GM12878 (cell line): ENCODE measurements around the gene ETV3L. TPM values are rescaled to one million over a fixed set of nuclear protein-coding genes. Genes with fewer than 3 reads are reported as not detected.

Experiments
- ATAC-seq: fragments of 200-7000 bp; cut with Tn5 transposase; 3 replicates; pipeline ENCODE4 v1.9.1; 2020; ENCODE audit warnings: mild to moderate bottlenecking, moderate library complexity
- BruUV-seq: library from RNA; stranded (reverse); fragments of 400-500 nt; replicated peaks from 2 replicates; lab custom pipeline; 2021; lab: Mats Ljungman, UMichigan
- CTCF ChIA-PET: fragments of 300-600 bp; sonication (Branson Sonifier 250); formaldehyde crosslinking; extraction: SDS; loops from one replicate; lab custom pipeline; 2021; ENCODE audit warnings: inconsistent platforms; lab: Yijun Ruan, JAX
- POLR2A ChIA-PET: fragments of 350-600 bp; formaldehyde crosslinking; extraction: SDS; loops from one replicate; lab custom pipeline; 2021; ENCODE audit warnings: inconsistent platforms; lab: Charles Lee
- RAD21 ChIA-PET: fragments of 300-600 bp; sonication (Branson Sonifier 250); formaldehyde crosslinking; loops from one replicate; lab custom pipeline; 2023; ENCODE audit warnings: antibody characterized with exemption; ENCODE audit not compliant: unreplicated experiment; lab: Charles Lee
- SMC1A ChIA-PET: fragments of 300-600 bp; sonication (Branson Sonifier 250); formaldehyde crosslinking; loops from one replicate; lab custom pipeline; 2023; ENCODE audit not compliant: unreplicated experiment, uncharacterized antibody; lab: Charles Lee
- DNase-seq: peaks from one replicate; pipeline ENCODE4 v3.0.0-alpha.2; 2011; ENCODE audit warnings: low read depth, low spot score
- FAIRE-seq: peaks from 3 replicates; lab custom pipeline; 2011; peaks lifted over from hg19 to GRCh38; lab: Jason Lieb, UNC
- H2AFZ ChIP-seq: 2 replicates; pipeline ENCODE4 v1.6.0; 2011; ENCODE audit warnings: low read depth, low read length, control low read depth; ENCODE audit not compliant: control insufficient read depth
- H3K27ac ChIP-seq: 2 replicates; pipeline ENCODE4 v1.5.1; 2011; ENCODE audit warnings: control low read depth; ENCODE audit not compliant: control insufficient read depth, insufficient read depth
- H3K27me3 ChIP-seq, 2 experiments: replicated peaks in 1 of 2; 2 replicates each; pipeline versions ENCODE4 v1.6.0 to v1.6.1; 2011; ENCODE audit warnings: low read length in 1 of 2; ENCODE audit not compliant: control insufficient read depth in 2 of 2, insufficient read depth in 2 of 2
- H3K36me3 ChIP-seq, 2 experiments: 2 replicates each; pipeline ENCODE4 v1.5.1; 2011; ENCODE audit warnings: low read length in 1 of 2; ENCODE audit not compliant: control insufficient read depth in 2 of 2, insufficient read depth in 2 of 2
- H3K4me1 ChIP-seq: 2 replicates; pipeline ENCODE4 v1.6.1; 2011; ENCODE audit warnings: mild to moderate bottlenecking, low read length, moderate library complexity, mixed read lengths; ENCODE audit not compliant: control insufficient read depth, insufficient read depth
- H3K4me2 ChIP-seq: 2 replicates; pipeline ENCODE4 v1.6.0; 2011; ENCODE audit warnings: control low read depth; ENCODE audit not compliant: control insufficient read depth, insufficient read depth
- H3K4me3 ChIP-seq: fragments of 200-600 bp; sonication (generic); 2 replicates; pipeline ENCODE4 v1.5.1; 2016
- H3K79me2 ChIP-seq: 2 replicates; pipeline ENCODE4 v1.6.0; 2011; ENCODE audit warnings: low read length; ENCODE audit not compliant: control insufficient read depth, insufficient read depth
- H3K9ac ChIP-seq: 2 replicates; pipeline ENCODE4 v1.8.0; 2011; ENCODE audit warnings: low read length, control low read depth, mixed read lengths; ENCODE audit not compliant: control insufficient read depth, insufficient read depth
- H3K9me3 ChIP-seq: replicated peaks from 3 replicates; pipeline ENCODE4 v1.5.1; 2011; ENCODE audit warnings: mild to moderate bottlenecking, low read length; ENCODE audit not compliant: control insufficient read depth, insufficient read depth
- H4K20me1 ChIP-seq: 2 replicates; pipeline ENCODE4 v1.6.0; 2011; ENCODE audit not compliant: control insufficient read depth, insufficient read depth
- BCLAF1 ChIP-seq: fragments of 450-650 bp; IDR thresholded peaks from 2 replicates; pipeline ENCODE4 v1.6.1; 2017; ENCODE audit warnings: antibody characterized with exemption, mild to moderate bottlenecking, moderate library complexity
- CEBPZ ChIP-seq: fragments of 150-350 bp; IDR thresholded peaks from 2 replicates; pipeline ENCODE4 v1.6.1; 2016; ENCODE audit warnings: low read depth, low read length
- EED ChIP-seq: sonication (generic); IDR thresholded peaks from 2 replicates; pipeline ENCODE4 v1.6.1; 2016; ENCODE audit warnings: antibody characterized with exemption, low read depth
- MEF2B ChIP-seq: fragments of 450-650 bp; IDR thresholded peaks from 2 replicates; pipeline ENCODE4 v1.6.1; 2018; ENCODE audit warnings: mild to moderate bottlenecking, moderate library complexity; ENCODE audit not compliant: partially characterized antibody, poor library complexity, severe bottlenecking
- PRDM15 ChIP-seq: fragments of 450-650 bp; formaldehyde crosslinking; IDR thresholded peaks from 2 replicates; pipeline ENCODE4 v1.4.0; 2020; ENCODE audit warnings: mild to moderate bottlenecking, moderate library complexity
- SRF ChIP-seq, 2 experiments: IDR thresholded peaks; 2 replicates each; pipeline ENCODE4 v1.6.1; 2011; ENCODE audit warnings: low read depth in 2 of 2, low read length in 2 of 2, mild to moderate bottlenecking in 1 of 2, moderate library complexity in 1 of 2
- WGBS: methylation state at CpG from one replicate; pipeline ENCODE4 v1.1.6; 2016; ENCODE audit warnings: low lambda C conversion rate; ENCODE audit not compliant: insufficient replicate concordance, insufficient coverage; ENCODE audit errors: missing lambda C conversion rate; 5-methylcytosine and 5-hydroxymethylcytosine counted together
- in situ Hi-C: fragments of 300-500 bp; cut with MboI; formaldehyde crosslinking; loops from 9 replicates; pipeline ENCODE4 v1.14.3; 2018; ENCODE audit warnings: mixed read lengths
- intact Hi-C: fragments of 100-400 bp; cut with micrococcal nuclease; formaldehyde crosslinking; loops from one replicate; pipeline ENCODE4 v1.14.2; 2022; ENCODE audit not compliant: unreplicated experiment
- polyA plus RNA-seq, 11 experiments: library from polyadenylated mRNA; depleted of rRNA in 4 of 11; unstranded in 6 of 11; stranded (reverse) in 5 of 11; fragments of >200 nt; fragmentation: Nextera tagmentation in 4 of 11; fragmentation: Illumina TruSeq in 1 of 11; extraction: Ambion mirVana in 4 of 11; extraction: Trizol in 1 of 11; gene quantifications; 1 replicate in 1 of 11; 2 replicates in 10 of 11; pipeline versions ENCODE4 v1.2.1 to v1.2.3, GENCODE V29; 2011 to 2016; ENCODE audit warnings: inconsistent platforms in 2 of 11, missing spikeins in 2 of 11, low read depth in 1 of 11
- total RNA-seq, 4 experiments: library from RNA; depleted of rRNA in 3 of 4; stranded (reverse); fragments of >200 nt in 3 of 4; fragmentation: Illumina TruSeq in 1 of 4; extraction: Trizol in 1 of 4; gene quantifications; 2 replicates each; pipeline versions ENCODE4 v1.2.1 to v1.2.3, GENCODE V29; 2013 to 2021
- TF ChIP-seq, protein P1 (sequence below): fragments of 450-650 bp; formaldehyde crosslinking; IDR thresholded peaks from 2 replicates; pipeline ENCODE4 v1.5.0; 2022; ENCODE audit warnings: mild to moderate bottlenecking, missing genetic modification characterization

ETV3L gene
- total and polyA plus RNA-seq, 10 of the 15 experiments (the other 5 are each of a cell fraction or from before 2014, with no cell fraction given): 0.03 to 1.3 (median 0.44) TPM

DNA sequence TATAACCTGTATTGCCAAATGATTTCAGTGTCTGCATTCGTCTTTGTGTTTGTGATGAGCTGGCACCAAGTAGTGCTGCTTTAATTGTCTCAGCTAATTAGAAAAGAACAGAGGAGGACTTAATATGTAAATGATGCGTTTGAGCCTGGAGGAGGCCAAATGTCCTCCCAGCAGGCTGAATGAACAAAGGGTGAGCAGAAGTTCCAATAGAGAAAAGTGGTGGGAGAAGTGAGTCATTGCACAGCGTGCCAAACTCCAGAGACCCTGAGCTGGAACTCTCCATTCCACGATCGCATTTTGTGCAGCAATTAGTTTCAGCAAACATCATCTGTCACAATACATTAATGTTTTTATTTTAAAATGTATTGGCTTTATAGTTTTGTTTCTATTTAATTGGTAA lies 17.9 kb downstream of the ETV3L start (continued):
- TF ChIP-seq, protein P1, sequence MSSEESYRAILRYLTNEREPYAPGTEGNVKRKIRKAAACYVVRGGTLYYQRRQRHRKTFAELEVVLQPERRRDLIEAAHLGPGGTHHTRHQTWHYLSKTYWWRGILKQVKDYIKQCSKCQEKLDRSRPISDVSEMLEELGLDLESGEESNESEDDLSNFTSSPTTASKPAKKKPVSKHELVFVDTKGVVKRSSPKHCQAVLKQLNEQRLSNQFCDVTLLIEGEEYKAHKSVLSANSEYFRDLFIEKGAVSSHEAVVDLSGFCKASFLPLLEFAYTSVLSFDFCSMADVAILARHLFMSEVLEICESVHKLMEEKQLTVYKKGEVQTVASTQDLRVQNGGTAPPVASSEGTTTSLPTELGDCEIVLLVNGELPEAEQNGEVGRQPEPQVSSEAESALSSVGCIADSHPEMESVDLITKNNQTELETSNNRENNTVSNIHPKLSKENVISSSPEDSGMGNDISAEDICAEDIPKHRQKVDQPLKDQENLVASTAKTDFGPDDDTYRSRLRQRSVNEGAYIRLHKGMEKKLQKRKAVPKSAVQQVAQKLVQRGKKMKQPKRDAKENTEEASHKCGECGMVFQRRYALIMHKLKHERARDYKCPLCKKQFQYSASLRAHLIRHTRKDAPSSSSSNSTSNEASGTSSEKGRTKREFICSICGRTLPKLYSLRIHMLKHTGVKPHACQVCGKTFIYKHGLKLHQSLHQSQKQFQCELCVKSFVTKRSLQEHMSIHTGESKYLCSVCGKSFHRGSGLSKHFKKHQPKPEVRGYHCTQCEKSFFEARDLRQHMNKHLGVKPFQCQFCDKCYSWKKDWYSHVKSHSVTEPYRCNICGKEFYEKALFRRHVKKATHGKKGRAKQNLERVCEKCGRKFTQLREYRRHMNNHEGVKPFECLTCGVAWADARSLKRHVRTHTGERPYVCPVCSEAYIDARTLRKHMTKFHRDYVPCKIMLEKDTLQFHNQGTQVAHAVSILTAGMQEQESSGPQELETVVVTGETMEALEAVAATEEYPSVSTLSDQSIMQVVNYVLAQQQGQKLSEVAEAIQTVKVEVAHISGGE (CRISPR knock-in tag): no peak
- no peak for TF ChIP-seq CEBPZ
- TF ChIP-seq EED: no peak
- TF ChIP-seq, all 136 proteins: peak for 0

DNA sequence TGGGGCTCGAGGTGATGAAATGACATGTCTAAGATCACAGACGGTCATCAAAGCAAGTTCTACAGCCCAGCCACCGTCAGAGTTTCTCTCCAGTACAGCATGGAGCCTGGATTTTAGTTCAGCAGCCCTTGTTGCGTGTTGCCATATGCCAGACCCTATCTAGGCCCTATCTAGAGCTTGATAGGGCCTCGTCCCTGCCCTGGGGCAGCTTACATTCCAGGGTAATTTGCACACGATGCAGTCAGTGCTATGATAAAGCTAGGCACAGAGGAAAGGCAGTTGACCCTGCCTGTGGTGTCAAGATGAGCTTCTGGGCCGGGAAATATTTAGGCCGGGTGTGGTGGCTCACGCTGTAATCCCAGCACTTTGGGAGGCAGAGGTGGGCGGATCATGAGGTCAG lies 18.9 kb downstream of the ETV3L start:
- ChIA-PET RAD21 (interaction anchor here (1.1 kb wide), 1 partner anchor 9 kb away, joined by 5 read pairs; no protein-coding TSS in a partner anchor), SMC1A (interaction anchor here (0.9 to 2.4 kb wide), 3 partner anchors 10 to 76 kb away, joined by 5 to 11 read pairs (median 9); no protein-coding TSS in a partner anchor), CTCF (interaction anchor here (0.7 to 14.4 kb wide), 3 partner anchors 9 to 74 kb away, joined by 3 to 715 read pairs (median 29); no protein-coding TSS in a partner anchor), POLR2A (interaction anchor here (0.6 to 1.0 kb wide), 2 partner anchors 43 to 72 kb away, joined by 3 to 9 read pairs; no protein-coding TSS in a partner anchor)
- Histone ChIP-seq H3K79me2 (no peaks in the 10 kb centered on the region), H3K4me1 (no peaks in the 10 kb centered on the region), H3K27me3 (no peaks in the 10 kb centered on the region), H3K36me3 (no peaks in the 10 kb centered on the region), H2AFZ (no peak overlapping the region), H3K9me3 (no peaks in the 10 kb centered on the region), H3K9ac (no peak overlapping the region), H3K4me3 (no peak overlapping the region), H3K27ac (no peak overlapping the region), H3K4me2 (no peak overlapping the region), H4K20me1 (no peaks in the 10 kb centered on the region)
- 30% methylated on average over 10 of the region's 10 CpGs for WGBS
- ATAC-seq (no peak), FAIRE-seq (no peak), DNase-seq (no peak)
- in situ Hi-C loops (no loop called here), intact Hi-C loops (no loop called here)
- no TSS peak for BruUV-seq
- TF ChIP-seq SRF (IDR thresholded peaks at IDR 0.05; ENCODE audit: low read depth in 2 of 2, low read length in 2 of 2) (no peak), BCLAF1 (no peak), PRDM15 (CRISPR knock-in tag) (no peak), MEF2B (no peak), EED (no peak)
